NCI-H1105 (cell line): ENCODE results near the gene DNAJC17.

Source experiments
- DNase-seq: peaks from one replicate; lab custom pipeline; 2025; lab: John Stamatoyannopoulos, UW

Gene DNAJC17

GRCh38 chr15:40766194-40766815, 41.0 kb downstream of the DNAJC17 start:
- DNase-seq: no peak

DNA sequence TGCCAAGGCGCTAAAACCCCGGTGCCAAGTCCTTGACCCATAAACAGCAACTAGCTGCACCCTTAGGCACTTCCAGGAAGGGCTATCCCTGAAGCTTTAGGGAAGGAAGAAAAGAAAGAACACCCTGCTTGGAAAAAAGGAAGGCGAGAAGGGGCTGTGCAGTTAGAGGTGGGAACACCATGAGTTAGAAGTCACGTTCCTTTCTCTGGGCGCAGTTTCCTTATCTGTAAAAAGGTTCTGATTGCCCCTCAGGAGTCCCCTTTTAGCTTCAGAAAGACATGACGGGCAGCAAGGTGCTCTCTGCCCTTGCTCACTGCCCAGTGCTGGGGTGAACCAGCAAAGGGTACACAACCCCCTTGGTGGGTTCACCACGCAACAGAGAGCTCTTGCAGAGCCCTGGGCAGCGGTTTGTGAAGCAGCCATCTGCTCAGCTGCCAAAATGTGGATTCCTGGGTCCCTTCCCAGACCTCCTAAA, 42.6 kb downstream of the DNAJC17 start:
- no peak for DNase-seq

DNA sequence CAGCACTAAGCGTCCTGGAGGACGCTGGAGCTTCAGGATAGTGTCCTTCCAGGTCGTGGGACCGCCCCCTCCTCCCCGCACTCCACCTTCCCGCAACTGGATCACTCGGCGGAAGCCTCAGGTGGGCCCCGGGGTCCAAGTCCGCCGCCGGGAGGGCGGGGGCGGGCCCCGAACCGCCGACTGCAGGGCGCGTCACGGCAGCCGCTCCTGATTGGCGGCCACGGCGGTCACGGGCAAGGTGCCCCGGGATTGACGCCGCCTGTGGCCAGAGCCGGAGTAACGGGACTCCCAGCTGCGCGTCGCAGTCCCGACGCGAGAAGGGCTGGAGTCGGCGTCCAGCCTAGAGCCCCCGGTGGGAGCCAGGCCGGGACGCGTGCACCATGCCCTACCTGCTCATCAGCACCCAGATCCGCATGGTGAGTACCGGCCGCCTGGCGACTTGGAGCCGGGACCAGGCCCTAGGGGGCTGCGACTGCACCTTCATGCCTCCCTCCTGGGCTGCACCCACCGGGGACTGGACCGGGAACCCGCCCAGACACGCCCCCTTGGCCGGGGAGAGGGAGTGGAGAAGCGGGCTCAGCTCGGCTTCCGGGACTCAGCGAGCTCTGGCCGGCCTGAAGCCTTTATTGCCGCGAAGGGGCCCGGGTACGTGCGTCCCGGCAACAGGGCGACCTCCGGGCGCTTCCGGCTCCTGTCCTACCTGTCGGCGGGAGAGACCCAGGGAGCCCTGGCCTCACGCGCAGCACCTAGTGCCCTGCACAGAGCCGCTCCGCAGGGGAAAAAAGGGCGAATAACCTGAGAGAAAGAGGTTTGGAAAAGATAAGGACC, 43.3 kb downstream of the DNAJC17 start, which contains the start of gene GCHFR:
TSS of gene GCHFR (plus strand) at position 268 of the 828 bp plus-strand sequence. CDS start at position 381, 113 bp downstream.
- DNase-seq: no peak

GRCh38 chr15:40762919-40763800, 44.1 kb downstream of the DNAJC17 start:
- no peak for DNase-seq

DNA sequence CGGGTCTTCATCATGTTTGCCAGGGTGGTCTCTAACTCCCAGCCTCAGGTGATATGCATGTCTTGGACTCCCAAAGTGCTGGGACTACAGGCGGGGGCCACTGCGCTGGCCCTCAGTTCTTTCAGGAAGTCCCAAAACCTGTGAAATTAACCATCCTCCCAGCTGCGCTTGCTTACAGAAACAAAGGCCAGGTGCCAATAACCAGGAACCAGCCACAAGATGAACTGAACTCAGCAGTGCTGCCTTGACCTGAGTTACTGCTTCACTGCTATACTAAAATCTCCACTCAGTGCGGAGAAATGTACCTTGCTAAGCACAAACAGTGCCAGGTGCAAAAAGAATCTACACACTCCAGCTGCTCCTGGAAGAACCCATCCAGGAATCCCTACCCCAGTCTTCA, 47.3 kb downstream of the DNAJC17 start:
- no peak for DNase-seq

DNA sequence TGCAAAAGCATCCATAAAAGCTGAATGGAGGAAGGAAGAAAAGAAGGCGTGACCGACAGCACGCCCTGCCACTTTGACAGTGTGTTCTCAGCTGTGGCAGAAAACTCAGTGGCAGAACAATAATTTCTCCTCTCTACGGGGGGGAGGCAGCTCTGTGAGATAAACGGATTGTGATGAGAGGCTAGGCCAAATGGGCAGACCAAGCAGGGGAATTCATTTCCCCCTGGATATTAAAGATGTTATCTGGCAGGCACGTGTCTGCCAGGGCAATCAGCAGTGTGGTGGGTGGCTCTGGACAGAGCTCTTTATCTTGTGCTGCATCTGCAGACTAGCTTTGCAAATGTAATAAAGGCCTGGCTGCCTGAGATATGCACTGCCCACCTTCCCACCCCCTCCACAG, 50.3 kb downstream of the DNAJC17 start:
- DNase-seq: no peak

- DNase-seq: no peak
These were observed 51.5 kb downstream of the DNAJC17 start for GRCh38 chr15:40755812-40756208.

DNA sequence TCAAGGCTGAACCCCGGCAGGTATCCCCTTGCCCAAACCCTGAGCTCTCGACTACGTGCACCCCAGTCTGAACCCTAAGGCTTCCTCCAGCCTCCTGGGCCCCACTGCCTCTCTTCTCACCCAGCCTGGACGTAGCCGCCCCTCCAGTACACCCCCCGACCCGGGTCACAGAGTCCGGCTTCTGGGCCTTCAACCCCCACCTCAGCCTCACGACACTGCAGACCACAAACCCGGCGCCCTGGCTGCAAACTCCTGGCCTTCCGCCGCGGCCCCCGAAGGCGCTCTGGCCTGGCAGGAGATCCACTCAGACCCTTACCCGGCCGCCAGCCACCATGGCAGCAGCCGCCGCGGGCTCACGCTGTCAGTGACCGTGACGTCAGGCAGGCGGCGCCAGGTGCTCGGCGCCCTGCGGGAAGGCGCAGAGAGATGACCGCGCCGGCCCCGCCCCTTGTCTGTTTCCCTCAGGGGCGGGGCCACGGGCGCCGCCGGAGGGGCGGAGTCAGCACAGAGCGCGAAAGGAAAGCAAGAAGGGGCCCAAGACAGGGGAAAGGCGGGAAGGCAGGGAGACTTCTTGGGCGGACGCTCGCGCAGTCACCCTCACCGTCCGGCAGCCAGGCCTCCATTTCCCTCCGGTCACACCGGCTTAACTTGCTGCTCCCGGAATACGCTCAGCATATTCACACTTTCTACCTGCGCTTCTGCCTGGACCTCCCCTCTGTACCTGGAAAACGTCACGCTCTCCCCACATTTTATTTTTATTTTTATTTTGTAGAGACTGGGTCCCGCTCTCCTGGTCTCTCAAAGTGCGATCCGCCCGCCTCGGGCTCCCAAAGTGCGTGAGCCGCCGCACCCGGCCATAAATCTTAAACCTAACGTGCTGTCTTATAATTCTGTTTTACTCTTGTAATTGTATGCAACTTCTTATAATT, 52.1 kb downstream of the DNAJC17 start, which contains the start of gene RMDN3:
TSS of gene RMDN3 (minus strand) at position 372 of the 929 bp plus-strand sequence. CDS start 471 bp downstream, outside the sequence.
- peak; percentile 77 for DNase-seq

DNA sequence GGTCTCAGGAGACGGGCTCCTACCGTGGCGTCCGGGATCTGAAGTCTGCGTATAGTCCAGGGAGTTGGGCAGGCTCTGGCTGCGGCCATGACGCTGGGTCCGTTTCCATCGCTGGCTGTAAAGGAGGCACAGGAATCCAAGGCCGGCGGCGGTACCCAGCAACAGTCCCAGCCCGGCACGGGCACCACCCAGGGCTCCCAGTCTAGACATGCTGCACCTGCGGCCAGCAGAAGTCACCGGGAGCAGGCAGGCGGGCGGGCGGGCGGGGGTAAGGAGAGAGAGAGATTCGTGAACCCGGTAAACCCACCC, 52.7 kb downstream of the DNAJC17 start:
- DNase-seq: no peak

- DNase-seq: no peak
These were observed 55.5 kb downstream of the DNAJC17 start for GRCh38 chr15:40751745-40752144.

DNA sequence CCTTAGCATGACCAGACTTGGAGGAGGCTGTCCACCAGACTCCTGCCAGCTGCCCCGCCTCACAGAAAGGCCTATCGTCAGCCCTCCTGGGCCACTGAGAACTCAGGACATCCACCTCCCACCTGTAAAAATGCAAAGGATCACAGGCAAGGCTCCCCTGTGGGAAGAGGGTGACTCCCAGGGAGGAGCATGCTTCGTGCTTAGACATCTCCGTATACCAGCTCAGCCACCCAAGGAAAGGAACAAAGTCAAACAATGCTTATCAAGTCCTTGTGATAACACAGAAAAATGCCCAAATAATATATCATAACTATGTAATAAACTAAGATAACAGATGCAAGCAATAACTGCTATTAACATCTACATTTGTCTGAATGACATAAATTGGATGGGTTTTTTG, 56.4 kb downstream of the DNAJC17 start:
- DNase-seq: no peak

DNA sequence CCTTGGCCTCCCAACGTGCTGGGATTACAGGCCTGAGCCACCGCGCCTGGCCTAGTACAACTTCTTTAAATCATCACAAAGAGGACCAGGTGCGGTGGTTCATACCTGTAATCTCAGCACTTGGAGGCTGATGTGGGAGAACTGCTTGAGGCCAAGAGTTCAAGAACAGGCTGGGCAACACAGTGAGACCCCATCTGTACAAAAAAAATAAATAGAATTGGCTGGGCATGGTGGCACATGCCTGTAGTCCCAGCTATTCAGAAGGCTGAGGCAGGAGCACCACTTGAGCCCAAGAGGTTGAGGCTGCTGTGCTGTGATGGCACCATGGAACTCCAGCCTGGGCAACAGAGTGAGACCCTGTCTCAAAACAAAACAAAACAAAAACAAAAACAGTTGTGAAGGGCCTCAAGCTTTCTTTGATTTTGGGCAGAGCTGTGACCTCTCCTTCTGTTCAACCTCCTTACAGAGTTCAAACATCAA, 58.1 kb downstream of the DNAJC17 start:
- DNase-seq: no peak

DNA sequence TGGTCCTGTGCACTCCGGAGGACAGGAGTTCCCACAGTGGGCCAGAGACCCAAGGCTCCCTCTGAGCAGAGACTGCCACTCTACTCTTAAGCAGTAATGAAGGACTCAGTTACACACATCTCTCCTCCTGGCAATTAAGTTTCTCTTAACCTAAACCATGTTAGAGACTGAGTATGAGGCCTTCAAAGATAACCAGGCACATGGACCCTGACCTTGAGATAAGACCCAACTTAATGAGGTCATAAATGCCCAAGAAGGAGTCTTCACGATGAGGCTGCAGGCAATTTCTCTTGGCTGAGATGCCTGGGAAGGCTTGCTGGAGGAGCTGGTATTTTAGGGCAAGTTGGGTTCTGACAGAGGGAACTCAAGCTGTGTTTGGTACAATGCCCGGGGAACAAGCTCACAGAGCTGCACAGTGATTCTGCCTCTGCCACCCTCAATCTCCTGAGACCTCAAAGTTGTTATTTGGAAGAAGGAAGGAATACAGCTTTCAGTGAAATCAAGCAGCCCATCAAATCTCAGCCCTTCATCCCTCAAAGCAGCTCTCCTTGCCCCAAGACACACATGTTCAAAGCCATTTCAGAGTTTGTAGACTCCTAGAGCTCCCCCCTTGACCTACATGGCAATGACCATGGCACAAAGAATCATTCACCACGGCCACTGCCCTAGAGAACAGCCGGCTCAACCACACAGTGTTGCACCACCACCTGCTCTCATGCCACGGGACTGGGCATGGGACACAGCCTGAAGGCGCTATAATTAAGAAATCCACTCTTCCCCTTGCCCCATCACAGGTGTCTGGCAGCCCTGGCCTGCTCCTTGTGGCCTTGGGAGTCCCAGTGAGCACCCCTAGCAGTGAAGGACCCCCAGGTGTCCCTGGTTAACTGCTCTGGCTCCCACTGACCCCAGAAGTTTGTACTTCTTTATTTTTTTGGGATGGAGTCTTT, 59.3 kb downstream of the DNAJC17 start:
- no peak for DNase-seq

DNA sequence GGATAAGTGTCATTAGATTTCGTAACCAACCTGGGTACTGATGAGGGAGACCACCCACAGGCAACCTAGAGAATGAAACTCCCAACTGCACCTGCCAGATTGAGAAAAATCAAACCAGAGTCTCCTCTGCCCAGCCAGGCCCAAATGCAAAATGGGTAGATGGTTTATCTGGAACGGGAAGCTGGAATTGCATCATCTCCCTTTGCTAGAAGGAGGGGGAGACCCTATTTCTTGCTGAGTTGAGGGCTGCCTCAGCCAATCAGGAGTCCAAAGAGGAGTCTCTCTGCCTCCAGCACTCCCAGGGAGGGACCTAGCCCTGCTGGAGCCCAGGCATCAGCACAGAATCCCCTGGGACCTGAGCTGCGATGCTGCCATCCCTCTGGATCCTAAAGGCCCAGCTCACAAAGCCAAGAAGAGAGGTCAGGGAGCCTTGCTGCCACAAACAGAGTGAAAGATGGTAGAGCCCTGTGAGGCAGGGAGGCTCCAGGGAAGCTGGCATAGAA, 60.3 kb downstream of the DNAJC17 start:
- DNase-seq: no peak

GRCh38 chr15:40744815-40745152, 62.5 kb downstream of the DNAJC17 start:
- DNase-seq: no peak

DNA sequence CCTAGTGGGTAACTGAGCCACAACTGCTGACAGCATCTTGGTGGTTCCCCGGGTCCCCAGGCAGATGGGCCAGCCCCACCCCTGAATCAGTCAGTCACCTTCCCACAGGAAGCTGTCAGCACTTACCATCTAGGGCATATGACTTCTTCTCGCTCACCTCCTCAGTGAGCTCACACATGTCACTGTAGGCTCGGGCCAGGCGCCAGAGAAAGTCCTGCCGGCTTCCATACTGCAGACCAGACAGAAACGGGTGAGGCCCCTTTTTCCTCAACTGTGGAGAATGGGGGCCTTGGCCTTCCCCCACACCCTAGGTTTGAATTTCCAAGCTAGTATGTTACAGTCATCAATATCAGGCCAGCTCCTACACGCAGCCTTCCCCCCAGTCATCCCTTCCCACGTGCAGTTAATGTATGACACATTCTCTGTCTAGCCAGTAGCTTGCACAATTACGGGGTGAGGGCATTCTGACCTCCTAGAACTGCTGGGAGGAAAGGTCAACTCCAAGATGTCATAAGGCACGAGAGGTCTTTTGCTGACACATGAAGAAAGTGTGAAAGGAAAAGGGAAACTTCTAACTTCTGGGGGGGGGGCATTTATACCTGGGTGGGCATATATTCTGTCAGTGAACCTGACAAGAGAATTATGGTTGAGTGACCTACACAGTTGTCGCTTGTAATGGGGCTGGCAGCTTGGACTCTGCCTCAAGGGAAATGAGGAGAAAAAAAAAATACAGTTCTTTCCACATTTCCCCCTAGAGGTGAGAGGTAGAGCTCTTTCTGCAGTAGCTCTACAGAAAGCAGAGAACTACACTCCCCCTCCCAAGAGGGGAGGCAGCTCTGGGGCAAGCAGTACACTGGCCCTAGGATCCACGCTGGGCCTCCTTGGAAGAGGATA, 63.1 kb downstream of the DNAJC17 start:
- no peak for DNase-seq

- no peak for DNase-seq
These were observed 63.8 kb downstream of the DNAJC17 start for GRCh38 chr15:40743485-40743901.

DNA sequence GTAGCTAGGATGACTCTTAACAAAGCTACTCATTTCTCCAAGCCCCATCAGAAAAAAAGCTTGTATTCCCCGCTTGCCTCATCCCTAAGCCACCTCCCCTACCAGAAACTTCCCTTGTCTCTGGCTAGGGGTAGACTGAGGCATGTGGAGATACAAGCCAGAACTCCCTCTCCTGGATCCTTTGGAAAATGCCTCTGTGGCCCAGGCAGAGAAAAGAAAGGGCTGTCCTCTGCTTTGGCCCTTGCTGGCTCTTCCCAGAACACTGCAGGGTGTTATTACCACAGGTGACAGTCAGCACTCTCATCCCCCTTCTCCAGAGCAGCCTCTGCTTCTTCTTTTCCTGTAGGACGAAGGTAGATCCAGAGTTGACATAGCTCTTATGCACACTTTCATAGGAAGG, 67.4 kb downstream of the DNAJC17 start:
- DNase-seq: no peak

GRCh38 chr15:40739047-40739446, 68.2 kb downstream of the DNAJC17 start:
- no peak for DNase-seq
